H1 (cell line): ENCODE measurements around the gene RANBP17. TPM values are rescaled to one million over a fixed set of nuclear protein-coding genes. Genes with fewer than 3 reads are reported as not detected.

Experiments
- ASH2L ChIP-seq: fragments of 200-600, 300-600 bp; sonication (generic); IDR thresholded peaks from one replicate; pipeline ENCODE4 v1.7.1; 2017; ENCODE audit warnings: low read length
- CEBPB ChIP-seq: IDR thresholded peaks from 2 replicates; pipeline ENCODE4 v1.6.1; 2012; ENCODE audit warnings: low read depth, low read length
- CTBP2 ChIP-seq: IDR thresholded peaks from 2 replicates; pipeline ENCODE4 v1.7.0; 2011; ENCODE audit warnings: borderline replicate concordance, mild to moderate bottlenecking, moderate library complexity, mixed read lengths, low read length; ENCODE audit not compliant: insufficient read depth, insufficient read length
- HDAC2 ChIP-seq, 2 experiments: fragments of 300-600 bp in 1 of 2; sonication (generic) in 1 of 2; IDR thresholded peaks; 2 replicates each; pipeline ENCODE4 v1.6.1; 2011 to 2012; ENCODE audit warnings: low read depth in 2 of 2, low read length in 2 of 2, mild to moderate bottlenecking in 2 of 2, moderate library complexity in 2 of 2, borderline replicate concordance in 1 of 2, inconsistent platforms in 1 of 2
- RNF2 ChIP-seq: fragments of 200-900, 300-1000 bp; sonication (generic); IDR thresholded peaks from 2 replicates; pipeline ENCODE4 v1.7.1; 2016; ENCODE audit warnings: borderline replicate concordance, low read depth, mild to moderate bottlenecking, antibody characterized with exemption, low read length; ENCODE audit not compliant: poor library complexity, severe bottlenecking; ENCODE audit errors: missing control alignments
- TBP ChIP-seq: IDR thresholded peaks from 2 replicates; pipeline ENCODE4 v1.6.1; 2011; ENCODE audit warnings: low read depth, low read length, improper control_type of control experiment
- TCF12 ChIP-seq: IDR thresholded peaks from 2 replicates; pipeline ENCODE4 v1.6.1; 2011; ENCODE audit warnings: low read depth, mild to moderate bottlenecking, low read length
- TEAD4 ChIP-seq: IDR thresholded peaks from 2 replicates; pipeline ENCODE4 v1.6.1; 2012; ENCODE audit warnings: low read depth, low read length, inconsistent platforms, mixed read lengths
- ZNF274 ChIP-seq: IDR thresholded peaks from 2 replicates; pipeline ENCODE4 v1.7.0; 2012; ENCODE audit warnings: low read length, borderline replicate concordance; ENCODE audit errors: extremely low read depth
- polyA plus RNA-seq, 7 experiments: library from polyadenylated mRNA; depleted of rRNA in 3 of 7; stranded (reverse) in 5 of 7; unstranded in 2 of 7; fragments of >200 nt in 5 of 7; fragments of 200-250 nt in 2 of 7; gene quantifications; 1 replicate in 5 of 7; 2 replicates in 1 of 7; 4 replicates in 1 of 7; pipeline versions ENCODE4 v1.2.1 to v1.2.3, GENCODE V29; 2011 to 2013; ENCODE audit warnings: missing spikeins in 2 of 7, mixed read lengths in 2 of 7
- total RNA-seq: library from RNA; stranded (reverse); fragmentation: NEBNext Ultra II Directional; extraction: Animal tissue kit (Norgen Biotek cat#: 25700); gene quantifications from 2 replicates; pipeline ENCODE4 v1.2.1, GENCODE V29; 2021
- TF ChIP-seq, protein P1 (sequence below): fragments of 300-600 bp; sonication (generic); IDR thresholded peaks from 2 replicates; pipeline ENCODE4 v1.7.1; 2012; ENCODE audit warnings: low read length, moderate library complexity, mild to moderate bottlenecking, inconsistent platforms; ENCODE audit not compliant: insufficient replicate concordance

Gene RANBP17
- total and polyA plus RNA-seq, 2 of the 8 experiments (the other 6 are each of a cell fraction or from before 2014, with no cell fraction given) = 8.6 to 21.3 TPM

DNA sequence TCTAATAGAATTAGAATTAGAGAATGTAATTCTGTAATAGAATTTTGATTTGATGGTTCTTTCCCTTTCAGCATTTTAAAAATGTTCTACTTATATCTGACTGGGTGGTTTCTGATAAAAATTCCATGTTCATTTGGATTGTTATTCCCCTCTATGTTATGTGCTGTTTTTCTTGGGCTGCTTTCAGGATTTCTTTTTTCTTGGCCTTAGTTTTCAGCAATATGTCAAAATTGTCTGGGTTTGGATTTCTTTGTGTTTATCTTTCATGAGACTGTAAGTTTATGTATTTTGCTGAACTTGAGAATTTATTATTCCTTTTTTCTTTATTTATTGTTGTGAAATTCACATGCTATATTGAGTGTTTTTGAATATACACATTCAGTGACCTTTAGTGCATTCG is 189.1 kb downstream of the RANBP17 start (continued):
- TF ChIP-seq, protein P1, sequence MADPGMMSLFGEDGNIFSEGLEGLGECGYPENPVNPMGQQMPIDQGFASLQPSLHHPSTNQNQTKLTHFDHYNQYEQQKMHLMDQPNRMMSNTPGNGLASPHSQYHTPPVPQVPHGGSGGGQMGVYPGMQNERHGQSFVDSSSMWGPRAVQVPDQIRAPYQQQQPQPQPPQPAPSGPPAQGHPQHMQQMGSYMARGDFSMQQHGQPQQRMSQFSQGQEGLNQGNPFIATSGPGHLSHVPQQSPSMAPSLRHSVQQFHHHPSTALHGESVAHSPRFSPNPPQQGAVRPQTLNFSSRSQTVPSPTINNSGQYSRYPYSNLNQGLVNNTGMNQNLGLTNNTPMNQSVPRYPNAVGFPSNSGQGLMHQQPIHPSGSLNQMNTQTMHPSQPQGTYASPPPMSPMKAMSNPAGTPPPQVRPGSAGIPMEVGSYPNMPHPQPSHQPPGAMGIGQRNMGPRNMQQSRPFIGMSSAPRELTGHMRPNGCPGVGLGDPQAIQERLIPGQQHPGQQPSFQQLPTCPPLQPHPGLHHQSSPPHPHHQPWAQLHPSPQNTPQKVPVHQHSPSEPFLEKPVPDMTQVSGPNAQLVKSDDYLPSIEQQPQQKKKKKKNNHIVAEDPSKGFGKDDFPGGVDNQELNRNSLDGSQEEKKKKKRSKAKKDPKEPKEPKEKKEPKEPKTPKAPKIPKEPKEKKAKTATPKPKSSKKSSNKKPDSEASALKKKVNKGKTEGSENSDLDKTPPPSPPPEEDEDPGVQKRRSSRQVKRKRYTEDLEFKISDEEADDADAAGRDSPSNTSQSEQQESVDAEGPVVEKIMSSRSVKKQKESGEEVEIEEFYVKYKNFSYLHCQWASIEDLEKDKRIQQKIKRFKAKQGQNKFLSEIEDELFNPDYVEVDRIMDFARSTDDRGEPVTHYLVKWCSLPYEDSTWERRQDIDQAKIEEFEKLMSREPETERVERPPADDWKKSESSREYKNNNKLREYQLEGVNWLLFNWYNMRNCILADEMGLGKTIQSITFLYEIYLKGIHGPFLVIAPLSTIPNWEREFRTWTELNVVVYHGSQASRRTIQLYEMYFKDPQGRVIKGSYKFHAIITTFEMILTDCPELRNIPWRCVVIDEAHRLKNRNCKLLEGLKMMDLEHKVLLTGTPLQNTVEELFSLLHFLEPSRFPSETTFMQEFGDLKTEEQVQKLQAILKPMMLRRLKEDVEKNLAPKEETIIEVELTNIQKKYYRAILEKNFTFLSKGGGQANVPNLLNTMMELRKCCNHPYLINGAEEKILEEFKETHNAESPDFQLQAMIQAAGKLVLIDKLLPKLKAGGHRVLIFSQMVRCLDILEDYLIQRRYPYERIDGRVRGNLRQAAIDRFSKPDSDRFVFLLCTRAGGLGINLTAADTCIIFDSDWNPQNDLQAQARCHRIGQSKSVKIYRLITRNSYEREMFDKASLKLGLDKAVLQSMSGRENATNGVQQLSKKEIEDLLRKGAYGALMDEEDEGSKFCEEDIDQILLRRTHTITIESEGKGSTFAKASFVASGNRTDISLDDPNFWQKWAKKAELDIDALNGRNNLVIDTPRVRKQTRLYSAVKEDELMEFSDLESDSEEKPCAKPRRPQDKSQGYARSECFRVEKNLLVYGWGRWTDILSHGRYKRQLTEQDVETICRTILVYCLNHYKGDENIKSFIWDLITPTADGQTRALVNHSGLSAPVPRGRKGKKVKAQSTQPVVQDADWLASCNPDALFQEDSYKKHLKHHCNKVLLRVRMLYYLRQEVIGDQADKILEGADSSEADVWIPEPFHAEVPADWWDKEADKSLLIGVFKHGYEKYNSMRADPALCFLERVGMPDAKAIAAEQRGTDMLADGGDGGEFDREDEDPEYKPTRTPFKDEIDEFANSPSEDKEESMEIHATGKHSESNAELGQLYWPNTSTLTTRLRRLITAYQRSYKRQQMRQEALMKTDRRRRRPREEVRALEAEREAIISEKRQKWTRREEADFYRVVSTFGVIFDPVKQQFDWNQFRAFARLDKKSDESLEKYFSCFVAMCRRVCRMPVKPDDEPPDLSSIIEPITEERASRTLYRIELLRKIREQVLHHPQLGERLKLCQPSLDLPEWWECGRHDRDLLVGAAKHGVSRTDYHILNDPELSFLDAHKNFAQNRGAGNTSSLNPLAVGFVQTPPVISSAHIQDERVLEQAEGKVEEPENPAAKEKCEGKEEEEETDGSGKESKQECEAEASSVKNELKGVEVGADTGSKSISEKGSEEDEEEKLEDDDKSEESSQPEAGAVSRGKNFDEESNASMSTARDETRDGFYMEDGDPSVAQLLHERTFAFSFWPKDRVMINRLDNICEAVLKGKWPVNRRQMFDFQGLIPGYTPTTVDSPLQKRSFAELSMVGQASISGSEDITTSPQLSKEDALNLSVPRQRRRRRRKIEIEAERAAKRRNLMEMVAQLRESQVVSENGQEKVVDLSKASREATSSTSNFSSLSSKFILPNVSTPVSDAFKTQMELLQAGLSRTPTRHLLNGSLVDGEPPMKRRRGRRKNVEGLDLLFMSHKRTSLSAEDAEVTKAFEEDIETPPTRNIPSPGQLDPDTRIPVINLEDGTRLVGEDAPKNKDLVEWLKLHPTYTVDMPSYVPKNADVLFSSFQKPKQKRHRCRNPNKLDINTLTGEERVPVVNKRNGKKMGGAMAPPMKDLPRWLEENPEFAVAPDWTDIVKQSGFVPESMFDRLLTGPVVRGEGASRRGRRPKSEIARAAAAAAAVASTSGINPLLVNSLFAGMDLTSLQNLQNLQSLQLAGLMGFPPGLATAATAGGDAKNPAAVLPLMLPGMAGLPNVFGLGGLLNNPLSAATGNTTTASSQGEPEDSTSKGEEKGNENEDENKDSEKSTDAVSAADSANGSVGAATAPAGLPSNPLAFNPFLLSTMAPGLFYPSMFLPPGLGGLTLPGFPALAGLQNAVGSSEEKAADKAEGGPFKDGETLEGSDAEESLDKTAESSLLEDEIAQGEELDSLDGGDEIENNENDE = no peak
- TF ChIP-seq HDAC2 (IDR thresholded peaks at IDR 0.05; ENCODE audit: borderline replicate concordance in 1 of 2, low read depth in 2 of 2, low read length in 2 of 2) (no peak), TEAD4 (no peak), ASH2L (no peak), TCF12 (no peak), CTBP2 (no peak), TBP (no peak), CEBPB (no peak), ZNF274 (no peak), RNF2 (no peak)
- TF ChIP-seq, all 59 proteins: peak for 0
